ENCODE data around the gene TENM3.
A peak's percentile ranks its signal among the peaks of the same experiment; 100 is the strongest.
"Not testable (repeated sequence)": the region's sequence is repeated elsewhere in the genome, so short reads cannot be mapped to it uniquely, and the experiment has no call there.

The TENM3 gene

DNA sequence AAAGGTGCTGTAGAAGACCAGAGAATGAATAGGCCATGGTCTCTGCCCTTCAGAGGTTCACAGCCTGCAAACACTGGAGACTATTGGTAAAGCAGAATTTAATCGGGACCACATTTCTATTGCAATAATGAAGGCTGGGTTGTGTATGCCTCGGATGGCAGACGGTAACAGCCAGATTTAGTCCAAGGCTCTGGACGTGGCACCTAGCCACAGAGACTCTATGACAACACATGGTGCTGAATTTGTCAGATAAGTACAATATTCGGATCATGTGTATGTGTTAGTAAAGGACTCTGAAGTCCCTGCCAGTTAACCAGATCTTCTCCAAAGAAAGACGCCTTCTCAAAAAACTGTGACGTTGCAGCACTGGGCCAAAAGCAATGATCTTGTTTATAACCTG, 545.0 kb downstream of the TENM3 start:
- DNase-seq (ENCODE audit: low spot score): no peak

DNA sequence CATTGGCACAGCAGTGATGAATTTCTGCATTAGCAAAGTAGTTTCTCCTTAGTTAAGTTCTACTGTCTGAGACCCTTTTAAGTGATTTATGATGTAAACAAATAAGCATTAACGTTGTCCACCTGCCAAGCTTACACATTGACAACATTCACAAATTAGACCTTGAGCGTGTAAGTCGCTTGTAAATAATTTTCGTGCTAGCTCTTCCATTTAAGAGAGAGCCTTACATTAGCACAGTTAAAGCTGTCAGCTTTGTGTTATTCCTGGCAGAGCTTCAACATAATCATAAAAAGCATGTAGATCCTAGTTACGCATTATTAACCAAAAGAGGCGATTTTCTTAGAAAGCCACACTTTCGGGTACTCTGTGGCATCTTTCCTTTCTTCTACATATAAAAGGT, 546.3 kb downstream of the TENM3 start:
- DNase-seq (ENCODE audit: low spot score): no peak

DNA sequence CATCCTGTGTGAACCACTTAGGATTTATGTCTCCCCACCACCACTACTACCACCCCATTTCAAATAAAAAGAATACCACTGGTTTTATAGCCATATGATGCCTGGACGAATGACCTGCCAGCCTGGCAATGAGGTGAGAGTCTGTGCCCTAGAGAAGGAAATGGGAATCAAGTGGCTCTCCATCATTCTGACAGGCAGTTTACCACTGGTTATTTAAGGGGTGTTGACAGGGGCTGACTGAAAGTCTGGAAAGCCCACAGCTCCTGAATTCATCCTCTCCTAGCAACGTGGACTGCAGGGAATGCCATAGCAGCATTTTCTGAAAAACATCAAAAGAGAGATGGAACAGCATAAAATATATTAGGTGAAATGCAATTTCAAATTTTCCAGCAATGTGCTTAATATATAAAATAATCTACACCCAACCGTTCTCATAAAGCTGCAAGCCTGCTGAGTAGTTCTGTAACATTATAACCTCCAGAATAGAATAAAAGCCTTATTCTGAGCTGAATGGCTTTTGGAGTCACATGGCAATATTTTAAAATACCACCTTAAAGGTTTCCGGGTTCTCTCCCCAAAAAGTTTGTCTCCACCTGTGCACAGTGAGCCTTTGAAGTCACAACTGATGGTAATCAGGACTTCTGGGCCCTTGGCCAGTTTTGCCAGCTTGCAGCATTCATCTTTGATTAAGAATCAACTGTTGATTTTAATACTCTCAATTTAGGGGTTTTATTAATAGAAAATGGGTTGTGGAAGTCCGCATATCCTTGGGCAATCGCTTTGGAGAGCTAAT, 552.4 kb downstream of the TENM3 start:
- no peak for DNase-seq (ENCODE audit: low spot score)

DNA sequence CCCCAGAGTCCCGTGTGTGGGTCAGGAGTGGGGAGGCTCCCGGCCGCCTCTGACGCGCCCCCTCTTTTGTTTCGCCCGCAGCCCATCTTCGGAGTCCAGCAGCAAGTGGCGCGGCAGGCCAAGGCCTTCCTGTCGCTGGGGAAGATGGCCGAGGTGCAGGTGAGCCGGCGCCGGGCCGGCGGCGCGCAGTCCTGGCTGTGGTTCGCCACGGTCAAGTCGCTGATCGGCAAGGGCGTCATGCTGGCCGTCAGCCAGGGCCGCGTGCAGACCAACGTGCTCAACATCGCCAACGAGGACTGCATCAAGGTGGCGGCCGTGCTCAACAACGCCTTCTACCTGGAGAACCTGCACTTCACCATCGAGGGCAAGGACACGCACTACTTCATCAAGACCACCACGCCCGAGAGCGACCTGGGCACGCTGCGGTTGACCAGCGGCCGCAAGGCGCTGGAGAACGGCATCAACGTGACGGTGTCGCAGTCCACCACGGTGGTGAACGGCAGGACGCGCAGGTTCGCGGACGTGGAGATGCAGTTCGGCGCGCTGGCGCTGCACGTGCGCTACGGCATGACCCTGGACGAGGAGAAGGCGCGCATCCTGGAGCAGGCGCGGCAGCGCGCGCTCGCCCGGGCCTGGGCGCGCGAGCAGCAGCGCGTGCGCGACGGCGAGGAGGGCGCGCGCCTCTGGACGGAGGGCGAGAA, 556.5 kb downstream of the TENM3 start:
- DNase-seq (ENCODE audit: low spot score): no peak

DNA sequence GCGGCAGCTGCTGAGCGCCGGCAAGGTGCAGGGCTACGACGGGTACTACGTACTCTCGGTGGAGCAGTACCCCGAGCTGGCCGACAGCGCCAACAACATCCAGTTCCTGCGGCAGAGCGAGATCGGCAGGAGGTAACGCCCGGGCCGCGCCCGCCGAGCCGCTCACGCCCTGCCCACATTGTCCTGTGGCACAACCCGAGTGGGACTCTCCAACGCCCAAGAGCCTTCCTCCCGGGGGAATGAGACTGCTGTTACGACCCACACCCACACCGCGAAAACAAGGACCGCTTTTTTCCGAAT, 557.0 kb downstream of the TENM3 start:
- DNase-seq (ENCODE audit: low spot score): no peak

DNA sequence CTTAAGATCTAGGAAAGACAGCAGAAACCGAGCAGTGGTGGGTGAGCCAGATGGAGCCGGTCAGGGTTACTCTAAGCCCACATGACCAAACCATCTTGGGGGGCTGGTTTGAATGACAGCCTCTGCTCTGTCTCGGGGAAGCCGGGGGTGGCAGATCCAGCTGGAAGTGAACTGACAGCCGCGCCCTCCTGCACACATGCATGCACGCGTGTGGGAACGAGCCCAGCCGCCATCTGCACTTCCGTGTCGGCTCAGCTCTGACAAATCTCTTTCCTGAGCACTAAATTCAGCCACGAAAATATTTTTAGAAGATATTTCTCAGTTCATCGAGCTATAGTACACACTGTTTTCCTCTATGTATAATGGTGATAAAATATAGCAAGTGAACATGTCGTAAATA, 558.4 kb downstream of the TENM3 start:
- no peak for DNase-seq (ENCODE audit: low spot score)

DNA sequence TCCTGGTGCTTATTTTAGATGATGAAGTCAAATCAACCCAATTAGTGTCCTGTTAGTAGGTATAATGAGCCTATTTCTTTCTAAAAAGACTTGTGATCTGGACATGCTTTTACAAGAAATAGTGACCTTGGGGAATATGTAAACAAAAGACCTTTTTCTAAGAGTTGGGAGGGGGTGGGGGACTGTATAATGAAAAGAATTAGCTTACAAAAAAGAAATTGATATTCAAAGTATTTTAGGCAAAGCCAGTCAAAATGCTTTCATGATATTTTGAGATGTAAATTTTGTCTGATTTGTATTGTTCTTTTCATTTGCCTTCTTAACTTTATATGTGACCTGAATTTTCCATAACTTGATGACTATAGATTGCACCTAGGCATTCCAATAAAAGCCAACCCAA, 559.4 kb downstream of the TENM3 start:
- no peak for DNase-seq (ENCODE audit: low spot score)

DNA sequence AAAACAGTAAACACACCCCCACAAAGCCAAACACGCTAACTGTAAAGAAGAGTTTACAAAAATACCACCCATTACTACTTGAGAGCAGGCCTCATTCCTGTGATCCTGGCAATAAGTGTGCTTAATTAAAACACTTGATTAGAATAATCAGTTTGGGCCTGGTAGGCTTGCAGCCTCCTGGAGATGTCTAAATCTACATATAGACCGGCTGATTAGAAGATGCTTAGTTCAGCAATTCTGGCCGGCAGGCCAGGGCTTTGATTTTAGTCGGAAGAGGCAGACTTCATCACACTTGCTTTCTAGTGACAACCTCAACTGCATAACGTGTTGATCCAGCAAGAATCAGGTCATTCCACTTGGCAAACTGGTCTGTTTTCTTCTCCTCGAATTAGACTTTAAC, 560.0 kb downstream of the TENM3 start:
- DNase-seq (ENCODE audit: low spot score): no peak

DNA sequence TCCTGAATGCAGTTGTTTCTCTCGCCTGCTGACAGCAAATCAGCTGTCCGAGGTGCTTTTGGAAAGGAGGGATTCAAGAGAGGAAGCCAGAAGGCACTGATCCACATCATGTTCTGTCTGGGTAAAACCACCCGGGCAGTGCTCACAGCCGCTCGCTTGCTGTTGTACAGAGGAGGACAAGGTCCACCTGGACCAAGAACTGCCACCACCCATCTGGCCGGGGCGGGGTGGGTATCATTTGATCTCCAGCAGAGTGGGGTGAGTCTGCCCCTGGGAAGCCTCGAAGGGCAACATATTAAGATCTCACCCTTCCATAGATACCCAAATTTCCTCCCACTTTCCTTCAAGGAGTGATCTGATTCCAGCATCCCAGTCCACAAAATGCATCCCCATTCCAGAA, 560.9 kb downstream of the TENM3 start:
- no peak for DNase-seq (ENCODE audit: low spot score)

DNA sequence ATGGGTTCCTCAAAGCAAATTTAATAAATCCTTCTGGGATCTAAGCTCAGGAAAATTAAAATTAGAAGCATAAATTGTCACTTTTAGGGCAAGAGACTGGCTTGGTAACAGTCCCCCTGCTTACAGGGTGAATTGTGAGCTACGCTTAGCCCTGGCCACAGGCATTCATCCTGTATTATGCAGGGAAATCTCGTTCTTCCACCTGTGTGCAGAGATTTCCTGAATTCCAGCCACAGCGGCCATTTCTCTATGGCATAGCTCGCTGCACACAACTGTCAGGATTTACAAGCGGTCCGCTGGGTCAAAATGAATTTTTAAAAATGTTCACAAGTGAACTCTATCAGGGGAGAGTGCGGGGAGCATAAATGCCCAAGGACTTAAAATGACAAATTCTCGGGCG, 562.1 kb downstream of the TENM3 start:
- no peak for DNase-seq (ENCODE audit: low spot score)

DNA sequence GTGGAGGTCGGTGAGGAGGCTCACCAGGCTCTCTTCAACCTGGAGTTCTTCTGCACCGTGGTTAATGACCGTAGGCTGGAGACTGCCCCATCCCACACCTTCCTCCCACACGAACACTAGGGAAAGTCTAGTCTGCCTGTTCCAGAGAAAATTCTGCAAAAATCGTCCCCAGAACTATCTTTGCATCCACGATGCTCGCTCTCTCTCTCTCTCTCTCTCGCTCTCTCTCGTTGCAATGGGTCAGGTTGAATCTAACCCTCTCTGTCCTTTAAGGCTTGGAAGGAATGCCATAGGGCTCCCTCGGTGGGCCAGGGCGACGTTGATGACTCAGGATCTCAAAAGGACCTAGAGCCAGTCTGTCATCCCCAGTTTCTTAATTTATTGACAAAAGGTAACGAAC, 562.5 kb downstream of the TENM3 start:
- no peak for DNase-seq (ENCODE audit: low spot score)

DNA sequence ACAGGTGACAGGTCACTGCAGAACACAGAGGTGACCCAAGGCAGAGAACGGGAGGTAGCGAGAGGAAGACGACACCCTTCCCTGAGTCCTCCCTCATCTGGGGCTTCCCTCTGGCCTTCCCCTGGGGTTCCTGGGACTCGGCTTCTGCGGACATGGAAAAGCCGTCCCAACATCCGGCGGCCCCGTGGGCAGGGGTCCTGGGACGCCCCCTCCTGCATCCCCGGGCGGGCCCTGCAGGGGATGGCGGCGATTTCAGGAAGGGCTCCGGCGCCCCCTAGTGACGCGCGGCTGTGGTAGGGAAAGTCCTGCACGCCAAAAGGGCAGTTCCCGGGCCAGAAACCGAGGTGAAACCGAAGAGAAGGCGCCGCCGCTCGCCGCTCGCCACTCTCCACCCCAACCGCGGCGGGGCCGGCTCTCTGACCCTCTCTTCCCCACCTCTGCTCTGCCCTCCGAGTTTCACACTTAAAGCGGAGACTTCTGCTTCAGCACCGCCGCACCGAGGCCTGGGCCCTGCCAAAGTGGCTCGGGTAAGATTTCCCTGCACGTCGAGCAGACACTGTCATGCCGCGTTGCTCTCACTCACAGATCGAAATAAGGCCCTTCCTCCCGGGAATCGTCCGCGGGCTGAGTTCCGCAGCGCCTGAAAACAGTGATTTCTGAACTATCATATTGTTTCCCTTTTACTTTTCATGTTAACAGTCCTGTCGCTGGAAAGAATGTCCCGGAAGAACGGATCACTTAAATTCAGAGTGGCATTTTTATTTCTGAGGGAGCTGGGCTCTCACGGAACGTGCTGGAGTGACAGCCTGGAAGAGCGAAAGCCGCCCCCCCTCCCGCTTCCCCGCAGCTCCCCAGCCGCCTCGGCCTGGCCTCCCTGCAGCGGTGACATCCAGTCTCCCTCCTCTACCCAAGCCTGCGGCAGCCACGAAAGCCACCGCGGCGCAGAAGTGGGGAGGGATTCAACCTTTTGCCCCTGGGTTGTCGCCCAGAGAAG, 563.4 kb downstream of the TENM3 start:
- peak; percentile 87 for DNase-seq (ENCODE audit: low spot score)

DNA sequence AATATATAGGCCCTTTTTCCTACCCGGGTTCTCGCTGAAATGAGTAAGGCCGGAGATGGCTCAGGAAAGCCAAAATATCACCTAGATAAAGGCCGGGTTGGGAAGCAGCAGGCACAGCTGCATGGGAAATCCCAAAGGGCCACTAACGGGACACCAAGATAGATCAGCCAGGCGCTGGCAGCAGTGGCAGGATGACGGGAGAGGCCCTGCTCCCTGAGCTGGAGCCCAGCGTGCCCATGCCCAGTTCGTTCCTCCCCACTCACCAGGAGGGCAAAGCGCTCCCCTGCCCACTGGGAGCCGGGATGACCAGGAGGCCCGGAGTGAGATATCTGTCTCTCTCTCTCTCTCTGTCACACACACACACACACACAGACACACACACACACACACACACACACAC, 564.1 kb downstream of the TENM3 start:
- no peak for DNase-seq (ENCODE audit: low spot score)

DNA sequence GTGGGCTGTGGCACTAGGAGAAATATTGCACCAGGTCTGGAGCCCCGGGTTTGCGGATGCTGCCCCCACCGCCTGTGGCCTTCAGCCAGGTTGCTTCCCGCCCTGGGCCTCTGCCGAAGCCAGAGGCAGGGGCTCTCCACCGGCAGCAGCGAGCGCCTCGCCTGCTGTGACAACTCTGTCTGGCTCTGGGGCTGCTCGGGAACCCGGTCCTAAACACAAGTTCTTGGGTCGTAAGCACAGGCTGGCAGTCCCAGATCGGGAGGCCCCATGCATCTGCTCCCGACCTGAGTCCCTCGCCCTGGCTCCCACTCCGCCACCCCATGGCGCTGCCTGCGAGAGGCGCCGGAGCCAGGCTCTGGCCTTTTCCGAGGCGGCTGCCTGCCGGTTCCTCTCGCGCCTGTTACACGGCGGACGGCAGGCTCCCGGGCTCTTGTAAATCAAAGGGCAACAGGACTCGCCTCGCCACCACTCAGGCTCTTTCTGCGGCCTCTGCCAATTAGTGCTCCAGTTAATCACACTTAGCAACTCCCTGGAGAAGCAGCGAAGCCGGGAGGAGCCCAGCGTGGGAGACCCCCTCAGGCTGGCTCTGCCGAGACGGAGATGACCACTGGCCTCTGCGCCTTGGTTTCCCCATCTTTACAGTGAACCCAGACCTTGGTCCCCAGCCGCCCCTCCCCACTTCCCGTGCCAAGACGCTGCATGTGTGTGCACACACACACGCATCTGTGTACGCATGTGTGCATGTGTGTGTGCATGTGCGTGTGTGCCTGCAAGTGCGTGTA, 564.8 kb downstream of the TENM3 start:
- no peak for DNase-seq (ENCODE audit: low spot score)

DNA sequence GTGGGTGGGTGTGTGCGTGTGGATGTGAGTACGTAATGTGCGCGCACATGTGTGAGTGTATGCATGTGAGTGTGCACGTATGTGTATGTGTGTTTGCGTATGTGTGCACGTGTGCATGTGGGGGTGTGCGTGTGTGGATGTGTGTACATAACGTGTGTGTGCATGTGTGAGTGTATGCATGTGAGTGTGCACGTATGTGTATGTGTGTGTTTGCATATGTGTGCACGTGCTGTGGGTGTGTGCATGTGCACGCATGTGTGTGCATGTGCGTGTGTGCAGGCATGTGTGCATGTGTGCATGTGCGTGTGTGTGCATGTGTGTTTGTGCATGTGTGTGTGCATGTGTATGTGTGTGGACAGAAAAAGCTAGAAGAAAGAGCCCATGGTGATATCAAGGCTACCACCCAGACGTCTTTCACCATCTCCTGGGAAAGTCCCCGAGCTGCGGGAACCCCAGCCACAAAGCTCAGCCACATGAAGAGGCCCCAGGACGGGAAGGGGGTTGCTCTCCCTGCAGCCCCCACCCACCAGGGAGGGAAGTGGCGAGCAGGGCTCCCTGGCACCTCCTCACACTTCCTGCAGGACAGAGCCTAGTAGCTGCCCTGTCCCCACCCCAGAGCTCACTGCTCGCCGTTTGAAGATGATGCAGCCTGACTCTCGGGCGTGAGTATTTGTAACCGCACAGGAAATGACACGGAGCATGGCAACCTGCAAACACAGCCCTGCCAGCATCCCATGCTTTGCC, 565.6 kb downstream of the TENM3 start:
- no peak for DNase-seq (ENCODE audit: low spot score)

DNA sequence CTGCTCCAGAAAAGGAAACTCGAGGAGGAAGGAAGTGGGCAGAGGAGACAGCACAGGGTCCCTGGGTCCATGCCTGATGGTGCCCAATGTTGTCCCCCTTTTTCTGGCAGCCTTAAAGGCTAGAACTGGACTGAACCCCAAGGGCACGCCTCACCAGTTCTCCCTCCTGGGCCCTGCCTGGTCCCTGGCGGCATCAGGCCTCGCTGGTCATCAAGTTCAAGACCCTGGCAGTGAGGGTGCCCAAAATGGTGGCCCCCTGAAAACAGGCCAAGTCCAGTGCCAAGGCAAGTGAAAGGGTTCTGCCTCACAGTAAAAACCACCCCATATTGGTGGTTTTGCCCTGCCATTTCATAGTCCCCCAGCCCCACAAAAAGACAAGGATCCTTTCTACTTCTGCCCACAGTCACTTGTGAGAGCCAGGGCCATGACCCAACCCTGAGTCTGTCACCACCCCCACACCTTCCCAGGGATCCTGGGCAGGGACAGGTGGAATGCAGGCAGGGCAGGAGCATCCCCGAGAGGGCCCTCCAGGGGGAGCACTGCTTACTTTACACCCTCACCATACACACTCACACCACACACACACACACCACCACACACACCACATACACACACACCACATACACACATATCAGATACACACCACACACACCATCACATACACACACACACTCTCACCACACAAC, 566.4 kb downstream of the TENM3 start:
- DNase-seq (ENCODE audit: low spot score): peak; percentile 60

DNA sequence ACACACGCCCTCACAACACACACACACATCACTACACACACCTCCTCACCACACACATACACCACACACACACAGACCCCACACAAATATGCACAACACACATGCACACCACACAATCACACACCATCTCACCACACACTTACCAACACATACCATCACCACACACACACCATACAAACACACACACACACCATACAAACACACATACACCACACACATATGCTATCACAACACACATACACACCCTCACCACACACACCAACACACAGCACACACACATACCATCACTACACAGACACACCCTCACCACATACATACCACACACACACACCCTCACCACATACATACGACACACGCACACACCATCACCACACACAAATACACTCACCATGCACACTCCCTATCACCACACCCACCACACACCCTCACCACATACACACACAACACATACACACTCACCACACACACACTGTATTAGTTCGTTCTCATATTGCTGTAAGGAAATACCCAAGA, 567.0 kb downstream of the TENM3 start:
- no peak for DNase-seq (ENCODE audit: low spot score)

DNA sequence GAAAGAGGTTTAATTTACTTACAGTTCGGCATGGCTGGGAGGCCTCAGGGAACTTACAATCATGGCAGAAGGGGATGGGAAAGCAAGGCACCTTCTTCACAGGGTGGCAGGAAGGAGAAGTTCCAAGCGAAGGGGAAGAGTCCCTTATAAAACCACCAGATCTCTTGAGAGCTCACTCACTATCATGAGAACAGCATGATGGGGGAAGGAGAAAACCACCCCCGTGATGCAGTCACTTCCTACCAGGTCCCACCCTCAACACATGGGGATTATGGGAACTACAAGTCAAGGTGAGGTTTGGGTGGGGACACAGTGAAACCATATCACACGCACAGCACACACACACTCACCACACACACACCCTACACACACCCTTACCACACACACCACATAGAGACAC, 569.7 kb downstream of the TENM3 start:
- DNase-seq (ENCODE audit: low spot score): no peak

DNA sequence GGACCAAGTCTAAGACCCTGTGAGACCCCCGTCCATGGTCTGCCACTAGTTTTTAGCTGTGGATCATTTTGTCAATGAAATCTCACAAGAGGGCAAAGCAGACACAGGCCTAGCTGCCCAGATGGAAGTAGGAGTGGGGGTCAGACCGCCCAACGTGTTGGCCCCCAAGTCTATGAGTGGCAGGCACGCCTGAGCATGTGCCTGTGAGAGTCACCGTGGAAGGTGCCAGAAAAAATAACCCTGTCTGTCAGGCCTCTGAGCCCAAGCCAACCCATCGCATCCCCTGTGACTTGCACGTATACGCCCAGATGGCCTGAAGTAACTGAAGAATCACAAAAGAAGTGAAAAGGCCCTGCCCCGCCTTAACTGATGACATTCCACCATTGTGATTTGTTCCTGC, 570.9 kb downstream of the TENM3 start:
- DNase-seq (ENCODE audit: low spot score): not testable (repeated sequence)

DNA sequence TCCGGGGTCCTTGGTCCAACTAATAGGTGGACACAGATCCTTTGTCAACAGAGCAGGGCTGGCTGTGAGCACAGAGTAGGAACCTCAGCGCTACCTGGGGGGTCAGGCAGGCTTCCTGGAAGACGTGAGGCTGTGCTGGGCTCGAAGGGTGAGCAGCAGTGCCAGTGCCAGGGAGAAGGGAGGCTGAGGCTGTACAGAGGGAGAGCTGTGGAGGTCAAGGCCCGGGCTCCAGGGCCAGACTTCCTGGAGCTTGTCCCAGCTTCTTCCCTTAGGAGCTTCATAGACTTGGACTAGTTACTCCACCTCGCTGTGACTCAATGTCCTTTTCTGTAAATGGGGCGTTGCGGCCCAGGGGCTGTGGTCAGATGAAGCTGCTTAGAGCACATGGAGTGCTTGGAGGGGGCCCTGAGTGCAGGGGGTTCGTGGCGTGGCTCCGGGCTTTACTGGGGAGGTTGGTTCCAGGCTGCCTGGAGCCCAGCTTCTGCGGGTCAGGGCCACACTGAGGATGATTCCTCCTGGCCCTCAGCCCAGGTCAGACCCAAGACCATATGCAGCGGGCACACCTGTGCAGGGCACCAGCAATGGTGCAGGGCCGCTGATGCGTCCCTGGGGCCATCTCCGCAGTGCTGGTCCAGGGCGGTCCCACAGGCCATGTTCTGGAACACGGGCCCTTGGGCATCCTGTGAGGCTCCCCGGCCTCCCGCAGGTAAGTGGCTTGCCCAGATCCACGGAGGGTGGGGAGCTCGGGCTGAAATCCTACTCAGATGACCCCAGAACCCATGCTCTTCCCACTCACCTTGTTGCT, 575.9 kb downstream of the TENM3 start:
- no peak for DNase-seq (ENCODE audit: low spot score)
